Neural crest cell (in vitro differentiated cells): ENCODE measurements around the gene DBX2. TPM values are rescaled to one million over a fixed set of nuclear protein-coding genes. Genes with fewer than 3 reads are reported as not detected.
"Not testable (repeated sequence)": the region's sequence is repeated elsewhere in the genome, so short reads cannot be mapped to it uniquely, and the experiment has no call there.

ENCODE experiments used
- DNase-seq: peaks from one replicate; pipeline ENCODE4 v3.0.0; 2021; ENCODE audit warnings: low read depth, mixed read lengths, low spot score
- H3K27ac Mint-ChIP-seq: one replicate; pipeline ENCODE4 v1.8.0; 2021; ENCODE audit warnings: mild to moderate bottlenecking, mixed read lengths; ENCODE audit not compliant: unreplicated experiment
- H3K27me3 Mint-ChIP-seq: 2 replicates; pipeline ENCODE4 v1.8.0; 2021; ENCODE audit warnings: low read depth, mild to moderate bottlenecking, mixed read lengths
- H3K36me3 Mint-ChIP-seq: 2 replicates; pipeline ENCODE4 v1.8.0; 2021; ENCODE audit warnings: low read depth, mild to moderate bottlenecking, mixed read lengths
- H3K4me1 Mint-ChIP-seq: 2 replicates; pipeline ENCODE4 v1.8.0; 2021; ENCODE audit warnings: mixed read lengths
- H3K4me3 Mint-ChIP-seq: one replicate; pipeline ENCODE4 v1.8.0; 2021; ENCODE audit warnings: mild to moderate bottlenecking, mixed read lengths
- H3K9me3 Mint-ChIP-seq: 2 replicates; pipeline ENCODE4 v1.8.0; 2021; ENCODE audit warnings: mixed read lengths
- total RNA-seq: library from RNA; stranded (reverse); gene quantifications from 2 replicates; pipeline ENCODE4 v1.2.1, GENCODE V29; 2021
- TF ChIP-seq, protein P1 (sequence below): fragments of 200-600 bp; sonication (generic); conservative IDR thresholded peaks from 2 replicates; pipeline ENCODE4 v1.5.0; 2021; ENCODE audit warnings: antibody characterized with exemption, mild to moderate bottlenecking

DBX2 gene
- total RNA-seq, 1 donor from 2014 or later, result not detected

DNA sequence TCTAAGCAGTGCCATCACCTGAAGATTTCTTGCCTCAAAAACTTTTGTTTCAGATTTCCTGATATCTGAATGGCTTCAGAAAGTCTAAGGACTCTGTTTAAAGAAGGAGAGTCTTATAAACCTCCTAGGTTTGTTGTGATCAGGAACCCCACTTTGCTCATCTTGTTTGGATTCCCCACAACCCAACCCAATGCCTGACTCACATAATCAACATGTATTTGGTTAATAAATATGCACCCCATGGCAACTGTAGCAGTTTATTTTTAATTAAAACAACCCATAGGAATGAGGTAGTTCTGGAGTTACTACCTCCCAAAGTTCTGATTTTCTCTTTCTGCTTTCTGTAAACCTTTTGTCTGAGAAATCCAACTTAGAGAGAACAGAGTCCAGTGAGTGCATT lies 51.5 kb downstream of the DBX2 start:
- no peak for DNase-seq
- H3K9me3 Mint-ChIP-seq, result no peaks in the 10 kb centered on the region
- TF ChIP-seq, protein P1, sequence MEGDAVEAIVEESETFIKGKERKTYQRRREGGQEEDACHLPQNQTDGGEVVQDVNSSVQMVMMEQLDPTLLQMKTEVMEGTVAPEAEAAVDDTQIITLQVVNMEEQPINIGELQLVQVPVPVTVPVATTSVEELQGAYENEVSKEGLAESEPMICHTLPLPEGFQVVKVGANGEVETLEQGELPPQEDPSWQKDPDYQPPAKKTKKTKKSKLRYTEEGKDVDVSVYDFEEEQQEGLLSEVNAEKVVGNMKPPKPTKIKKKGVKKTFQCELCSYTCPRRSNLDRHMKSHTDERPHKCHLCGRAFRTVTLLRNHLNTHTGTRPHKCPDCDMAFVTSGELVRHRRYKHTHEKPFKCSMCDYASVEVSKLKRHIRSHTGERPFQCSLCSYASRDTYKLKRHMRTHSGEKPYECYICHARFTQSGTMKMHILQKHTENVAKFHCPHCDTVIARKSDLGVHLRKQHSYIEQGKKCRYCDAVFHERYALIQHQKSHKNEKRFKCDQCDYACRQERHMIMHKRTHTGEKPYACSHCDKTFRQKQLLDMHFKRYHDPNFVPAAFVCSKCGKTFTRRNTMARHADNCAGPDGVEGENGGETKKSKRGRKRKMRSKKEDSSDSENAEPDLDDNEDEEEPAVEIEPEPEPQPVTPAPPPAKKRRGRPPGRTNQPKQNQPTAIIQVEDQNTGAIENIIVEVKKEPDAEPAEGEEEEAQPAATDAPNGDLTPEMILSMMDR, result no peak
- no peaks in the 10 kb centered on the region for H3K4me1 Mint-ChIP-seq
- H3K27me3 Mint-ChIP-seq, result no peaks in the 10 kb centered on the region
- H3K36me3 Mint-ChIP-seq, result no peaks in the 10 kb centered on the region
- H3K27ac Mint-ChIP-seq, result no peak overlapping the region
- H3K4me3 Mint-ChIP-seq, result no peak overlapping the region

DNA sequence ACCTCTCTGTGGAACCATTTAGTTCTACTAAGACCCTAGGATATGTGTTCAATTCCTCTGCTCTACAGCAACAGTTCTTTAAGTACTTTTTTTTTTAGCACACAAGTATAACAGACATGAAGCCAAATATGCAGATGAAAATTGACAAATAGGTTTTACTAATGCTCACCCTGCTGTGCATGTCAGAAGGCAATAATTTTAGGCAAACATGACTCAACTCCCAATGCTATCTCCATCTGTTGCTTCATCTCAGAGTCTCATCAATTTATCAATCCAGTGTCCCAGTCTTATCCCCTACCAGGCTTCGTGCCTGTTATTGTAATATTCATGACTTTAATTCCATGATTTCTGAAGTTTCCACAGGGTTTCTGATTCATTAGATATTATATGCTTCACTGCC lies 57.7 kb downstream of the DBX2 start:
- Mint-ChIP-seq H3K4me1 (no peaks in the 10 kb centered on the region), H3K27ac (no peak overlapping the region), H3K9me3 (peaks cover 5% of the 10 kb centered on the region), H3K4me3 (no peak overlapping the region), H3K27me3 (no peaks in the 10 kb centered on the region), H3K36me3 (no peaks in the 10 kb centered on the region)
- TF ChIP-seq, protein P1, result no peak
- no peak for DNase-seq

DNA sequence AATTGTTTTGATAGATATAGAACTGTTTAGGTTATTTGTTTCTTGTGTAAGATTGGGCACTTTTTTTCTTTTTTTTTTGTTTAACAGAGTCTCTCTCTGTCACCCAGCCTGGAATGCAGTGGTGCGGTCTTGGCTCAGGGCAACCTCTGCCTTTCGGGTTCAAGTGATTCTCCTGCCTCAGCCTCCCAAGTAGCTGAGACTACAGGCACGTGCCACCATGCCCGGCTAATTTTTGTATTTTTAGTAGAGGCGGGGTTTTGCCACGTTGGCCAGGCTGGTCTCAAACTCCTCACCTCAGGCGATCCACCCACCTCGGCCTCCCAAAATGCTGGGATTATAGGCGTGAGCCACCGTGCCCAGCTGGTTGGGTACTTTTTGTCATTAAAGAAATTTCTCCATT lies 66.0 kb downstream of the DBX2 start:
- not testable (repeated sequence) for H3K27me3 Mint-ChIP-seq, H3K36me3 Mint-ChIP-seq, H3K9me3 Mint-ChIP-seq, DNase-seq, H3K4me1 Mint-ChIP-seq, H3K4me3 Mint-ChIP-seq, H3K27ac Mint-ChIP-seq

DNA sequence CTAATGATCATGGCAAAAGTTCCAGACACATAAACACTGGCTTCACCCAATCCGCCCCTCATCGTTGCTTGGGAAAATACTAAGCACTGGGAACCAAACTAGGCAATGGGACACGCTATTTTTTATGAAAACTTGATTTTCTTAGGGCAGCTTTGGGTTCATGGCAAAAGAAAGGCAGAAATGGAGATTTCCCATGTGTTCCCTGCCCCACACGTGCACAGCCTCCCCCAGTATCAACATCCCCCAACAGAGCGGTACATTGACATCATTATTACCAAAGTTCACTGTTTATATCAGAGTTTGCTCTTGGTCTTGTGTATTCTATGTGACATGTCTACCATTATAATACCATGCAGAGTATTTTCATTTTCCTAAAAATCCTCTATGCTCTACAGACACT lies 71.0 kb downstream of the DBX2 start:
- H3K36me3 Mint-ChIP-seq, result no peaks in the 10 kb centered on the region

DNA sequence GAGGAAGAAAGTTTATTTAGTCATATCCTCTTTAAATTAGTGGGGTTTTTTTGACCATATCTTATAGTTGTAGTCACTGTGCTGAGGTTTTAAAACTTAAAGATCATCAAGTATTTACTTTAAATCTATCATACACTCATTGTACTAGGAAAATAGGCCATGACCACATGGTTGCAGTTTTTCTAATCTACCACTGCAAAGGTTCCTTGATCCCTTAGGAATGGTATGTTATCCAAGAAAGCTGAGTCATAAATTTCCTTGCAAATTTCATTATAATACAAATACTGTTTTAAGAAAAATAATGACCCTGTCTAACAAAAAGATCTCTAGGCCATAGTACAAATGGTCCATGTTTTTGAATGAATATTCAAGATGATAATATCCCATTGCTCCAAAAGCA lies 74.7 kb downstream of the DBX2 start:
- TF ChIP-seq, protein P1, result no peak
- no peaks in the 10 kb centered on the region for H3K27me3 Mint-ChIP-seq
- H3K36me3 Mint-ChIP-seq, result no peaks in the 10 kb centered on the region
- no peak overlapping the region for H3K4me3 Mint-ChIP-seq
- DNase-seq, result no peak
- peaks cover 4% of the 10 kb centered on the region for H3K4me1 Mint-ChIP-seq
- H3K27ac Mint-ChIP-seq, result no peak overlapping the region
- H3K9me3 Mint-ChIP-seq, result peaks cover 3% of the 10 kb centered on the region

More for the DNA sequence above, 71.0 kb downstream of the DBX2 start:
- Mint-ChIP-seq H3K4me3 (no peak overlapping the region), H3K27ac (no peak overlapping the region), H3K27me3 (no peaks in the 10 kb centered on the region), H3K4me1 (no peaks in the 10 kb centered on the region), H3K9me3 (peaks cover 3% of the 10 kb centered on the region)
- TF ChIP-seq, protein P1, result no peak
- no peak for DNase-seq

DNA sequence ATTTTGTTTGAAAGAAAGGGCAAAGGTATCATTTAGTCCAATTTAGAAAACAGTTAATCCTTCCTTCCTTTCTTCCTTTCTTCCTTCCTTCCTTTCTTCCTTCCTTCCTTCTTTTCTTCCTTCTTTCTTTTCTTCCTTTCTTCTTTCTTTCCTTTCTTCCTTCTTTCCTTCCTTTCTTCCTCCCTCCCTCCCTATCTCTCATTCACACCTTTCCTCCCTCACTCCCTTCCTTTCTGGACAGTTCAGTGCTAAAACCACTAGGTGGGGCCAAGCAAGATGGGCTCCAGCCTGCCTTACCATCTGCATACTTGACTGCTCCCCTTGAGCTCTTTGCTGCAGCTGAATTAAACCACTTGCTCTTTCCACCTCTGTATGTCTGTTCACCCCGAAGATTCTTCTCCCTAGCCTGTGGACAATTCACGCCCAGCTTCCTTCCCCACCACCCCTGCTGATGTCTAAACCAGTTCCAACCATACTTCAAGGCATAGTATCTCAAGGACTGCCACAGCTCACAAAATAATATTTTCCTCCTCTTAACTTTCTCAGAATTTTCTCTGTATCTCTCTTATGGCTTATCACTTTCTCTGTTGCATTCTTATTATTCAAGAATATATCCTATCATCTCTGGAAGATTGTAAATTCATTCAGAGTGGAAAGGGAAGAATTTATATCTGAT lies 78.0 kb downstream of the DBX2 start:
- H3K4me3 Mint-ChIP-seq, result no peak overlapping the region
- H3K27ac Mint-ChIP-seq, result no peak overlapping the region
- peaks cover 4% of the 10 kb centered on the region for H3K4me1 Mint-ChIP-seq
- TF ChIP-seq, protein P1, result peak; percentile 66
- no peaks in the 10 kb centered on the region for H3K27me3 Mint-ChIP-seq
- H3K9me3 Mint-ChIP-seq, result peaks cover 3% of the 10 kb centered on the region
- H3K36me3 Mint-ChIP-seq, result no peaks in the 10 kb centered on the region
- DNase-seq, result peak; percentile 9
